Measurements from ENCODE around the gene CCDC102A. TPM values are rescaled to one million over a fixed set of nuclear protein-coding genes. Genes with fewer than 3 reads are reported as not detected.

Gene CCDC102A
- total and polyA plus RNA-seq, 2 of the 13 experiments (the other 11 are each of a cell fraction or from before 2014, with no cell fraction given), result 2.1 to 2.8 TPM

- peak; percentile 34; the same call in 1 of the 2 replicates for TF ChIP-seq CCDC6 (CRISPR knock-in tag; IDR thresholded peaks at IDR 0.05)
- TF ChIP-seq ARNTL (CRISPR knock-in tag; IDR thresholded peaks at IDR 0.05), result 0 out of 2 replicates have a peak, but pooled peaks have one; percentile 21
- no peak for TF ChIP-seq MLLT10 (CRISPR knock-in tag; IDR thresholded peaks at IDR 0.05)
- TF ChIP-seq TAF1 (CRISPR knock-in tag; IDR thresholded peaks at IDR 0.05), result peak; percentile 37; the same call in 1 of the 2 replicates
- no peak for TF ChIP-seq ZNF326 (CRISPR knock-in tag; IDR thresholded peaks at IDR 0.05; ENCODE audit: borderline replicate concordance)
- 0 out of 2 replicates have a peak, but pooled peaks have one; percentile 61 for TF ChIP-seq ZNF709 (CRISPR knock-in tag; IDR thresholded peaks at IDR 0.05)
- TF ChIP-seq THAP7 (CRISPR knock-in tag; IDR thresholded peaks at IDR 0.05), result 0 out of 2 replicates have a peak, but pooled peaks have one; percentile 25
- TF ChIP-seq ETS1 (CRISPR knock-in tag; IDR thresholded peaks at IDR 0.05), result 0 out of 2 replicates have a peak, but pooled peaks have one; percentile 50
- TF ChIP-seq ZNF468 (CRISPR knock-in tag; IDR thresholded peaks at IDR 0.05), result 0 out of 2 replicates have a peak, but pooled peaks have one; percentile 51
- TF ChIP-seq AKAP8 (CRISPR knock-in tag; IDR thresholded peaks at IDR 0.05), result 0 out of 2 replicates have a peak, but pooled peaks have one; percentile 30
- TF ChIP-seq SAFB2 (CRISPR knock-in tag; IDR thresholded peaks at IDR 0.05; ENCODE audit: borderline replicate concordance, low read depth), result peak; percentile 62; the same call in 1 of the 2 replicates
- no peak for TF ChIP-seq CCAR2 (optimal IDR thresholded peaks at IDR 0.05; ENCODE audit: low read depth, low read length)
- 0 out of 2 replicates have a peak, but pooled peaks have one; percentile 27 for TF ChIP-seq ZBTB4 (CRISPR knock-in tag; IDR thresholded peaks at IDR 0.05; ENCODE audit: borderline replicate concordance)
- no peak for TF ChIP-seq RERE (CRISPR knock-in tag; IDR thresholded peaks at IDR 0.05; ENCODE audit: low read depth)
- peak; percentile 87; the same call in 1 of the 2 replicates for TF ChIP-seq ZNF572 (CRISPR knock-in tag; IDR thresholded peaks at IDR 0.05)
- no peak for TF ChIP-seq RFXANK (CRISPR knock-in tag; IDR thresholded peaks at IDR 0.05)
- no peak for TF ChIP-seq TEAD2 (CRISPR knock-in tag; IDR thresholded peaks at IDR 0.05)
Observed at GRCh38 chr16:57536306-57537193, at the start of gene CCDC102A (continued).

Measured in HepG2 (cell line).